ENCODE data around the gene LRRC2.

DNA sequence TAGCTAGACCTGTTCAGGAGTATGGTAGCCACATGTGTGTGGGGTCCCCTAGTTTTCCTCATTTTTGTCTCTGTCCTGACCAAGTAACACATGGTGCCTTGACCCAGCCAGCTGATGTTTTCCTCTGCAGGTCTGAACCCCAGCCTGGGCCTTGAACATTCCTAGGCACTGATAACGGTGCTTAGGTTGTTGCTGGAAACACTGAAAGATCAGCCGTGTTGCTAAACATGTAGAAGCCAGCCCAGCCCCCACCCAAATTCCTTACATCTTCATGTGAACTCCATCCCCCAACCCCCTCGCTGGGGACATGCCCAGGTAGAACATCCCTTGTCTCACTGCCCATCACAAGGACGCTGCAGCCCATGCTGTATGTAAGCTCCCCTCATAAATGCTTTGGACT is 49.6 kb downstream of the LRRC2 start:
- TF ChIP-seq, protein P1, sequence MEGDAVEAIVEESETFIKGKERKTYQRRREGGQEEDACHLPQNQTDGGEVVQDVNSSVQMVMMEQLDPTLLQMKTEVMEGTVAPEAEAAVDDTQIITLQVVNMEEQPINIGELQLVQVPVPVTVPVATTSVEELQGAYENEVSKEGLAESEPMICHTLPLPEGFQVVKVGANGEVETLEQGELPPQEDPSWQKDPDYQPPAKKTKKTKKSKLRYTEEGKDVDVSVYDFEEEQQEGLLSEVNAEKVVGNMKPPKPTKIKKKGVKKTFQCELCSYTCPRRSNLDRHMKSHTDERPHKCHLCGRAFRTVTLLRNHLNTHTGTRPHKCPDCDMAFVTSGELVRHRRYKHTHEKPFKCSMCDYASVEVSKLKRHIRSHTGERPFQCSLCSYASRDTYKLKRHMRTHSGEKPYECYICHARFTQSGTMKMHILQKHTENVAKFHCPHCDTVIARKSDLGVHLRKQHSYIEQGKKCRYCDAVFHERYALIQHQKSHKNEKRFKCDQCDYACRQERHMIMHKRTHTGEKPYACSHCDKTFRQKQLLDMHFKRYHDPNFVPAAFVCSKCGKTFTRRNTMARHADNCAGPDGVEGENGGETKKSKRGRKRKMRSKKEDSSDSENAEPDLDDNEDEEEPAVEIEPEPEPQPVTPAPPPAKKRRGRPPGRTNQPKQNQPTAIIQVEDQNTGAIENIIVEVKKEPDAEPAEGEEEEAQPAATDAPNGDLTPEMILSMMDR (IDR thresholded peaks at IDR 0.05), result no peak
- no peak for TF ChIP-seq EP300 (IDR thresholded peaks at IDR 0.05)
- TF ChIP-seq POLR2A (IDR thresholded peaks at IDR 0.05), result no peak

All from tibial nerve (tissue), 4 donors.